Lung (tissue), 12 donors: ENCODE data around the gene PPP2R5E. TPM values are rescaled to one million over a fixed set of nuclear protein-coding genes. Genes with fewer than 3 reads are reported as not detected.

Experiments
- ATAC-seq: fragments of 200-7000 bp; cut with Tn5 transposase; one replicate; pipeline ENCODE4 v1.9.1; 2020; ENCODE audit warnings: moderate number of reproducible peaks; ENCODE audit not compliant: insufficient read depth, low FRiP score
- DNase-seq, 3 donors: peaks; one replicate each; pipeline ENCODE4 v3.0.0-alpha.2; 2013 to 2017
- H3K27ac ChIP-seq, 2 donors: one replicate each; pipeline ENCODE4 v1.5.1; 2013; ENCODE audit warnings: mild to moderate bottlenecking in 2 of 2, moderate library complexity in 2 of 2, control low read depth in 1 of 2, inconsistent platforms in 1 of 2, low read depth in 1 of 2, low read length in 1 of 2
- H3K27me3 ChIP-seq, 3 donors: one replicate each; pipeline ENCODE4 v1.5.1; 2013; ENCODE audit warnings: low read length in 2 of 3; ENCODE audit not compliant: control insufficient read depth in 3 of 3, insufficient read depth in 3 of 3
- H3K36me3 ChIP-seq, 4 donors: one replicate each; pipeline ENCODE4 v1.5.1; 2013; ENCODE audit warnings: low read length in 4 of 4, mild to moderate bottlenecking in 1 of 4, moderate library complexity in 1 of 4; ENCODE audit not compliant: control insufficient read depth in 4 of 4, insufficient read depth in 4 of 4
- H3K4me1 ChIP-seq, 5 donors: one replicate each; pipeline ENCODE4 v1.5.1; 2013; ENCODE audit warnings: low read length in 5 of 5, mild to moderate bottlenecking in 2 of 5, moderate library complexity in 1 of 5; ENCODE audit not compliant: control insufficient read depth in 5 of 5, insufficient read depth in 5 of 5
- H3K4me3 ChIP-seq: one replicate; pipeline ENCODE4 v1.5.1; 2013; ENCODE audit warnings: mild to moderate bottlenecking, control low read depth, moderate library complexity
- H3K9ac ChIP-seq, 2 donors: one replicate each; pipeline ENCODE4 v1.5.1; 2013; ENCODE audit warnings: low read length in 2 of 2, control low read depth in 1 of 2; ENCODE audit not compliant: insufficient read depth in 1 of 2
- H3K9me3 ChIP-seq, 4 donors: one replicate each; pipeline ENCODE4 v1.5.1; 2013; ENCODE audit warnings: low read length in 3 of 4, mild to moderate bottlenecking in 1 of 4, moderate library complexity in 1 of 4; ENCODE audit not compliant: control insufficient read depth in 4 of 4, insufficient read depth in 3 of 4
- CTCF ChIP-seq: IDR thresholded peaks from 2 replicates; pipeline ENCODE4 v1.5.1; 2012; ENCODE audit warnings: mild to moderate bottlenecking; ENCODE audit errors: control extremely low read depth, extremely low read depth
- WGBS, 2 donors: extraction: QIAGEN DNeasy Blood & Tissue Kit; methylation state at CpG; one replicate each; pipeline ENCODE4 v1.1.7; 2013; 5-methylcytosine and 5-hydroxymethylcytosine counted together
- polyA plus RNA-seq, 2 donors: library from polyadenylated mRNA; stranded (reverse); fragments of 200-250 nt; gene quantifications; one replicate each; pipeline ENCODE4 v1.2.1, GENCODE V29; 2013
- total RNA-seq, 2 donors: library from RNA; depleted of rRNA in 1 of 2; stranded (reverse); fragments of >200 nt in 1 of 2; gene quantifications; one replicate each; pipeline ENCODE4 v1.2.1, GENCODE V29; 2014 to 2021
- donor health status: control.
- donor health status: control.
- donor health status: Bipolar disorder and iron deficiency.
- donor health status: healthy.
- donor health status: DM: yes; HTN: yes; CAD: no.

Gene PPP2R5E
- total and polyA plus RNA-seq, 4 donors = 9.0 to 42.5 (median 25.7) TPM

- peak in 2 of 3 donors; percentile 2 to 7 for DNase-seq
- Histone ChIP-seq H3K27ac (no peak overlapping the region), H3K9me3 (peaks cover 0 to 3% (median 0%) of the 10 kb centered on the region in 4 donors), H3K4me3 (no peak overlapping the region), H3K4me1 (no peaks in the 10 kb centered on the region), H3K27me3 (no peaks in the 10 kb centered on the region), H3K9ac (no peak overlapping the region), H3K36me3 (no peaks in the 10 kb centered on the region)
- 77 to 91% methylated on average over 1 of the region's 1 CpG for WGBS, 2 donors
- no peak for TF ChIP-seq CTCF
- ATAC-seq = no peak
These were observed 199.3 kb downstream of the PPP2R5E start for GRCh38 chr14:63343878-63344277.

GRCh38 chr14:63342371-63342770 lies 200.8 kb downstream of the PPP2R5E start:
- Histone ChIP-seq H3K36me3 (no peaks in the 10 kb centered on the region), H3K27me3 (no peaks in the 10 kb centered on the region), H3K27ac (no peak overlapping the region), H3K9ac (no peak overlapping the region), H3K4me3 (no peak overlapping the region), H3K4me1 (no peaks in the 10 kb centered on the region), H3K9me3 (peaks cover 0 to 3% (median 0%) of the 10 kb centered on the region in 4 donors)
- ATAC-seq = no peak
- no peak for TF ChIP-seq CTCF
- peak in 1 of 3 donors; percentile 1 for DNase-seq
- 71 to 85% methylated on average over 7 of the region's 7 CpGs for WGBS, 2 donors

- WGBS, 2 donors = 75 to 83% methylated on average over 6 of the region's 6 CpGs
- no peak for ATAC-seq
- Histone ChIP-seq H3K27ac (no peak overlapping the region), H3K4me3 (no peak overlapping the region), H3K4me1 (no peaks in the 10 kb centered on the region), H3K9ac (no peak overlapping the region), H3K36me3 (no peaks in the 10 kb centered on the region), H3K27me3 (no peaks in the 10 kb centered on the region), H3K9me3 (peaks cover 0 to 6% (median 0%) of the 10 kb centered on the region in 4 donors)
- DNase-seq = peak in 1 of 3 donors; percentile 1
- TF ChIP-seq CTCF = no peak
These were observed 214.1 kb downstream of the PPP2R5E start for GRCh38 chr14:63328787-63329737.
